IPS DF 4.7 (cell line): ENCODE data around the gene BNC1.
"Not testable (repeated sequence)": the region's sequence is repeated elsewhere in the genome, so short reads cannot be mapped to it uniquely, and the experiment has no call there.

Experiments
- DNase-seq: peaks from one replicate; pipeline ENCODE4 v3.0.0-alpha.2; 2013; ENCODE audit warnings: low spot score; ENCODE audit errors: extremely low read depth

BNC1 gene

GRCh38 chr15:83250781-83251180 lies 33.7 kb downstream of the BNC1 start:
- DNase-seq = no peak

- DNase-seq = no peak
These were observed 35.5 kb downstream of the BNC1 start for GRCh38 chr15:83249030-83249343.

- DNase-seq = peak; percentile 79
These were observed 36.1 kb downstream of the BNC1 start for GRCh38 chr15:83248151-83249029.

GRCh38 chr15:83243634-83244033 lies 40.8 kb downstream of the BNC1 start:
- DNase-seq = no peak

- no peak for DNase-seq
These were observed 54.2 kb downstream of the BNC1 start for GRCh38 chr15:83230242-83230641.

GRCh38 chr15:83225449-83225848 lies 59.0 kb downstream of the BNC1 start:
- DNase-seq = no peak

- DNase-seq = not testable (repeated sequence)
These were observed 62.7 kb downstream of the BNC1 start for GRCh38 chr15:83221781-83222180.

- no peak for DNase-seq
These were observed 65.4 kb downstream of the BNC1 start for GRCh38 chr15:83219026-83219425.

- no peak for DNase-seq
These were observed 69.2 kb downstream of the BNC1 start for GRCh38 chr15:83215306-83215705.

GRCh38 chr15:83210619-83211018 lies 73.8 kb downstream of the BNC1 start:
- no peak for DNase-seq

- DNase-seq = peak; percentile 41
These were observed 75.1 kb downstream of the BNC1 start for GRCh38 chr15:83209333-83209732.

- DNase-seq = peak; percentile 46
These were observed 76.2 kb downstream of the BNC1 start for GRCh38 chr15:83208367-83208661.

- no peak for DNase-seq
These were observed 76.7 kb downstream of the BNC1 start, which contains the start of gene HDGFL3 for GRCh38 chr15:83207660-83208366. Gene HDGFL3, minus strand, starts transcription at chr15:83207823. Its CDS starts 409 bp downstream, at chr15:83207414.

- no peak for DNase-seq
These were observed 77.3 kb downstream of the BNC1 start for GRCh38 chr15:83207009-83207659.

GRCh38 chr15:83206526-83207008 lies 77.9 kb downstream of the BNC1 start:
- no peak for DNase-seq
